Tibial nerve (tissue), 4 donors: ENCODE measurements around the gene MARCHF3.

Experiments used
- CTCF ChIP-seq, 5 experiments: fragments of 200-600 bp in 3 of 5; fragments of 450-650 bp in 2 of 5; sonication (generic) in 3 of 5; IDR thresholded peaks; one replicate each; pipeline ENCODE4 v1.5.1; 2016 to 2019; ENCODE audit warnings: antibody characterized with exemption in 5 of 5, mild to moderate bottlenecking in 3 of 5, moderate library complexity in 2 of 5
- EP300 ChIP-seq, 2 donors: sonication (generic); formaldehyde crosslinking; IDR thresholded peaks; one replicate each; pipeline ENCODE4 v1.6.1; 2017; ENCODE audit warnings: antibody characterized with exemption in 2 of 2, mild to moderate bottlenecking in 1 of 2
- POLR2A ChIP-seq, 2 donors: fragments of 450-650 bp; IDR thresholded peaks; one replicate each; pipeline ENCODE4 v1.6.1; 2017; ENCODE audit warnings: antibody characterized with exemption in 2 of 2, mild to moderate bottlenecking in 2 of 2, moderate library complexity in 2 of 2

GRCh38 chr5:127012916-127013315, 17.4 kb downstream of the MARCHF3 start:
- TF ChIP-seq CTCF (IDR thresholded peaks at IDR 0.05) (no peak), EP300 (IDR thresholded peaks at IDR 0.05) (no peak), POLR2A (IDR thresholded peaks at IDR 0.05) (no peak)
